Activated CD8-positive, alpha-beta memory T cell treated with anti-CD3 and anti-CD28 coated beads, Interleukin-2, amount 50 U/mL, for 24 hours (primary cell): ENCODE data around the gene CCDC73.
"Not testable (repeated sequence)": the region's sequence is repeated elsewhere in the genome, so short reads cannot be mapped to it uniquely, and the experiment has no call there.

Experiments
- DNase-seq: peaks from one replicate; pipeline ENCODE4 v3.0.0-alpha.2; 2020; ENCODE audit errors: extremely low read depth

CCDC73 gene

GRCh38 chr11:32794439-32794838, at the start of gene CCDC73:
TSS of gene CCDC73 (minus strand) at chr11:32794662. CDS start at chr11:32760243, 34,419 bp downstream.
- no peak for DNase-seq

DNA sequence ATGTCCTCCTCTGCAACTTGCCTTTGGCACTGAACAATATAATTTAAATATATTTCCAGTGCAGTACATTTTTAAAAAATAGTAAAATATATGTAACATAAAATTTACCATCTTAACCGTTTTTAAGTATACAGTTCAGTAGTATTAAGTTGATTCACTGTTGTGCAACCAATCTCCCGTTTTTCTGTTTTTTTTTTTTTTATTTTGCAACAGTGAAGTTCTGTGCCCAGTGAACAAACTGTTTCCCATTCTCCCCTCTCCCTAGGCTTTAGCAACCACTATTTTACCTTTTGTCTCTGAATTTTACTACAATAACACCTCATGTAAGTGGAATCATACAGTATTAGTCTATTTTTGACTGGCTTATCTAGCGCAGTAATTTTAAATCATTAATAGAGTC, 49.1 kb upstream of the CCDC73 start:
- no peak for DNase-seq

- DNase-seq: no peak
Observed at GRCh38 chr11:32840587-32840986, 46.1 kb upstream of the CCDC73 start.

DNA sequence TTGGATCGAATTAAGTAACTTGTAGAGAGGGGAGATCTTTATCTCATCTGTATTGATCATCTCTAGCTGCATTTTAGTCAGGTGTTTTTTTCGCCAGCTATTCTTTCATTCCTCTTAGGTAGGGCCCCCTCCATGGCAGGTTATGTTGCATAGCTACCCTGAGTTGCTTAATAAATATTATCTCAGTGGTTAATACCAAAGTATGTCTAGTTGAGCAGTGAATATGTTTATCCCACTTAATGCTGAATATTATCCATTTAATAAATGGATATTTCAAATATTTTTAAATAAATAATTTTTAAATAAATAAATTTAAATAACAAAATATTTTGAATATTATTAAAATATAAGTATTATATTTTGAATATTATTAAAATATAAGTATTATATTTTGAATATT, 44.8 kb upstream of the CCDC73 start:
- DNase-seq: no peak

GRCh38 chr11:32838505-32839274, 44.2 kb upstream of the CCDC73 start:
- no peak for DNase-seq

GRCh38 chr11:32836946-32837345, 42.5 kb upstream of the CCDC73 start:
- DNase-seq: no peak

DNA sequence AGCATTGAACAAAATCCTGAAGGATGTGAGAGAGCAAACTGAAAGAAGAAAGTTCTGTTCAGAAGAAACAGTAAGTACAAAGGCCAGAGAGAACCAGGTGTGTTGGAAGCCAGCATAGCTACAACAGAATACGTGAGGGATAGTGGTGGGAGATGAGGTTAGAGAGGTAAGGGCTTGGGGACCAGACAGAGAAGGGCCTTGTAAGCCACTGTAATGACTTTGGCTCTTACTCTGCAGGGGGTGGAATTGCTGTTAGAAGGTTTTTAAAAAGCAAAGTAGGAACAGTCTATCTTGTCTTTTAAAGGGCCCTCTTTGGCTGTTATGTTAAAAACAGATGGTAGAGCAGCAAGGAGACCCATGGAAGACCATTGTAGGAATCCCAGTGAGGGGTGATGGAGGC, 39.5 kb upstream of the CCDC73 start:
- DNase-seq: no peak

GRCh38 chr11:32831221-32831620, 36.8 kb upstream of the CCDC73 start:
- DNase-seq: no peak

GRCh38 chr11:32830796-32831195, 36.3 kb upstream of the CCDC73 start:
- no peak for DNase-seq

GRCh38 chr11:32830413-32830738, 35.9 kb upstream of the CCDC73 start:
- no peak for DNase-seq

DNA sequence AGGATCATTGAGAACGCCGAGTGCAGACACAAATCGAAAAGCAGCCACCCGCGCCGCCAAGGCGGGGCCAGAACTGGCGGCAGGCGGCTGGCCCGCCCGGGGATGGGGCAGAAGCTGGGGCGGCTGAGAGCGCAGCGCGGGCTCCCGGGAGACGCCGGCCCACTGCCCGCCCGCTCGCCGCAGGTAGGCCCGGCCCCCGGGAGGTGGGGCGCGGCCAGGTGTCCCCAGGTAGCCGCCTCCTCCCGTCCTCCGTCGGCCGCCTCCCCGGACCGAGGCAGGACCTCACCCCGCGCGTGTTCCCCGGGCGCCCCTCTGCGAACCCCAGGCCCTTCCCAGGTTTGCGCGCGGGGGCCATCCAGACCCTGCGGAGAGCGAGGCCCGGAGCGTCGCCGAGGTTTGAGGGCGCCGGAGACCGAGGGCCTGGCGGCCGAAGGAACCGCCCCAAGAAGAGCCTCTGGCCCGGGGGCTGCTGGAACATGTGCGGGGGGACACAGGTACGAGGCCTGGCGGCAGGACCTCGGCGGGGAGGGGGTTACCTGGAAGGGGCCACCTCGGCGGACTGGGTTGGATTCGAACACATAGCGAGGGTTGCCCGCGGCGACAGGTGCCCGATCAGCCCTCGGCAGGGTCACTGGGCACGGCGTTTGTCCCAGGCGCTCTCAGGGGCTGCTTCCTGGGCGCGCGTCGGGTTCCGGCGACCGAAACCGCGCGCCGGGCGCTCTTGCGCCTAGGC, 35.4 kb upstream of the CCDC73 start, which contains the start of gene PRRG4:
PRRG4 (plus strand) TSS at position 248 of the 733 bp plus-strand sequence. CDS start 603 bp downstream, outside the sequence.
- DNase-seq: no peak

DNA sequence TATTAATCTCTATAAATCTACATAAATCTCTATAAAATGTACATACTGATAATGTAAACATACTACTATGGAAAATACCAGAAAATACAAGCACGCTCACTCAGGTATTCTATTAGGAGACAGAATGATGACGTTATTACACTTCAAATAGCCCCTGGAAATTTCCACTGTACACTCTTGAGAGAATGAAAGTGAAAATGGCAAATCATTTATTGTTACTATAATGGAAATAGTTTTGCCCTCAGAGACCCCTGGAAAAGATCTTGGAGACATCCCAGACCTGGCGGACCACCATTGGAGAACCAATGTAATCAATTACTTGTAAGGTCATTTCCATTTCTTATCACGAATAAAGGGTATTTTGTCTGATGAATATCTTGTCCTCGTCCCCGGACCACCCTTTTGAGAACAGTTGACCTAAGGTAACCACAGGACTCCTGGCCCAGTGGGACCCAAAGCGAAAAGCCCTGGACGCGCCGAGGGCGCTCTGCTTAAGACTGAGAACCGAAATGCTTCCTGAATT, 34.8 kb upstream of the CCDC73 start:
- DNase-seq: no peak

GRCh38 chr11:32827276-32827675, 32.8 kb upstream of the CCDC73 start:
- DNase-seq: no peak

- no peak for DNase-seq
Observed at GRCh38 chr11:32826113-32826512, 31.7 kb upstream of the CCDC73 start.

DNA sequence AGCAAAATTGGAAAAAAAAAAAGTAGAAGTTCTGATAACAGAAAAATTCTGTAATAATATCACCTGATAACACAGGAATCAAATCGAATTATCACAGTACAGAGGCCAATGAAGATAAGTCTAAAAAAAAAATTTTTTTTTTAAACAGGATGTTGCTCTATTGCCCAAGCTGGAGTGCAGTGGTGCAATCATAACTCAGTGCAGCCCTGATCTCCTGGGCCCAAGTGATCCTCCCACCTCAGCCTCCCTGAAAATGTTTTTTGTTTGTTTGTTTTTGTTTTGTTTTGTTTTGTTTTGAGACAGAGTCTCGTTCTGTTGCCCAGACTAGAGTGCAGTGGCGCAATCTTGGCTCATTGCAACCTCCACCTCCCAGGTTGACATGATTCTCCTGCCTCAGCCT, 29.2 kb upstream of the CCDC73 start:
- DNase-seq: not testable (repeated sequence)

- DNase-seq: no peak
Observed at GRCh38 chr11:32821917-32822560, 27.6 kb upstream of the CCDC73 start.

DNA sequence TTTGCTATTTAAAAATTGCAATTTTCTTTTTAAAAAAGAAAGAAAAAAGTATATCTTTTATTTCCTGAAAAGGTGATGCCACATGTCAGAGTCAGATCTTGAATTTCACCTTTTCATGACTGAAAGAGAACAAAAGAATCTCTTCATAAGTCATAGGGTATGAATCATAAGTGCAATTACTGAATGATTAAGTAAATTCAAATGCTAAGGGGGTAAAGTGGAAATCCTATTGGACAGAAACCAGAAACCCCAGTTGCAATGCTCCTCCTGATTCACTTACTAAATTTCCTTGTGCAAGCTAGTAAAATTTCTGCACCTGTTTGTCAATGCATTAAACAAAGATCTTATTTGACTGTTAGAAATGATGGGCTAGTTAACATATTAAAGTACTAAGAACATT, 27.1 kb upstream of the CCDC73 start:
- DNase-seq: no peak

DNA sequence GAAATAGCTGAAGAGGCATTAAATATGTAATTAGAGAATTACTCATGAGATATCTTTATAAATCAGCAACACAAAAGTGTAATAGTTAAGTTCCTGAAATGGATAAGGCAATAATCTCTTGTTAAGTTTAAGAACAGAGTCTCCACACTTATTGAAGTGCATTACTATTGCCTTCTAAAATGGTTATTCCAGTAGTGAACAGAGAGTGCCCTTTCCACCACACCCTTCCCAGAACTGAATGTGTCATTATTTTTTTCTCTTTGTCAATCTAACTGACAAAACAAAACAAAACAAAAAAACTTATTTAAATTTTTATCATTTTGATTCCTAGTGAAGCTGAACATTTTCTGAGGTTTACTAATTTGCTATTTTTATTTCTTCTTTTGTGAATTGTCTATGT, 26.0 kb upstream of the CCDC73 start:
- no peak for DNase-seq

DNA sequence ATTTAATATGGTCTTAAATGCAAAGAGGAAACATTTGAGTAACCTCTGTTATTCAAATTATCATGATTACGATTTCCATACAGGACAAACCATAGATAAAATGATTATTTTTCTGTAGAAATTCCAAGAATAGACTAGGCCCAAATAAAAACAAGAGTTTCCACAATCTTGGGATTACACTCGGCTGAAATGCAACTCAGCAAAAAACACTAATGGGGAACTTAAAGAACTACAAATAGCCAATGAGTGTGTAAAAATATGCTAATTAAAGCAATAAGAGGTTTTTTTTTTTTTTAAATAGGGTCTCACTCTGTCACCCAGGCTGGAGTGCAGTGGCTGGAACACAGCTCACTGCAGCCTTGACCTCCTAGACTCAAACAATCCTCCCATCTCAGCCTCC, 24.7 kb upstream of the CCDC73 start:
- DNase-seq: no peak

DNA sequence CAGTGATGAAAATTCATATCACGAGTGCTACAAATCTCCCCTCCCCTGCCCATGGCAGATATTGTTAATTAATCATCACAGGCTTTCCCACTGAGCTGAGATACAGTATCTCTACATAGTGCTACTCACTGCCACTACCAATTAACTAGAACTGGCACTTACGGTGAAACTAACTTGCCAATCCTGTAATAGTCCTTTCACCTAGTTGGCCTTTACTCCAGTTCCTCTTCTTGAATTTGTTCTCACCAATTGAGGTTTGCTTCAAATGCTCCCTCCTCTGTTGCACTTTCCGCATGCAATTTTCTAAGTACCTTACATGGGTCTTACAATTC, 23.4 kb upstream of the CCDC73 start:
- no peak for DNase-seq

GRCh38 chr11:32817181-32817851, 22.9 kb upstream of the CCDC73 start:
- no peak for DNase-seq

DNA sequence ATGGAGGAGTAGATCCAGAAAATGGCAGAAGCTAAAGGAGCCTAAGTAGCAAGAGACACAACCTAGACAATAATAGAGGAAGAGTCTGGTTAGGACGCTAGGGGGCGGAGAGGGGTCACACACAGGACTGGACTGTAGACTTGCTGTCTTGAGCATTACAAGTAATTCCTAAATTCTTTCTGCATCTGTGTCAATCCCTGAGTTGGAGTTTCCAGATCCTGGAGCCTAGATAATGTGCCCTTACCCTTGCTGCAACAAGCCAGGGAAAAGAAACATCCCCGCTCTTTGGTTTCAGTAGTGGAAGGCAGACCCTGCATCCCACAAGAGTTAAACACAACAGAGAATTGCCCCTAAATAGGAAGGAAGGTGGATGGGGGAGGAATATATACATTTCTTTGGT, 14.9 kb upstream of the CCDC73 start:
- DNase-seq: no peak
